GM12875 (cell line): Measurements from ENCODE around the gene LPAR1.

Experiments used
- H3K4me3 ChIP-seq: one replicate; pipeline ENCODE4 v1.5.1; 2011; ENCODE audit warnings: low read depth, low read length, control low read depth
- TF ChIP-seq, protein P1 (sequence below): IDR thresholded peaks from 2 replicates; pipeline ENCODE4 v1.5.1; 2011; ENCODE audit warnings: low read depth, mild to moderate bottlenecking, control low read depth, inconsistent platforms, low read length, moderate library complexity, borderline replicate concordance; ENCODE audit not compliant: insufficient read depth

LPAR1 gene

DNA sequence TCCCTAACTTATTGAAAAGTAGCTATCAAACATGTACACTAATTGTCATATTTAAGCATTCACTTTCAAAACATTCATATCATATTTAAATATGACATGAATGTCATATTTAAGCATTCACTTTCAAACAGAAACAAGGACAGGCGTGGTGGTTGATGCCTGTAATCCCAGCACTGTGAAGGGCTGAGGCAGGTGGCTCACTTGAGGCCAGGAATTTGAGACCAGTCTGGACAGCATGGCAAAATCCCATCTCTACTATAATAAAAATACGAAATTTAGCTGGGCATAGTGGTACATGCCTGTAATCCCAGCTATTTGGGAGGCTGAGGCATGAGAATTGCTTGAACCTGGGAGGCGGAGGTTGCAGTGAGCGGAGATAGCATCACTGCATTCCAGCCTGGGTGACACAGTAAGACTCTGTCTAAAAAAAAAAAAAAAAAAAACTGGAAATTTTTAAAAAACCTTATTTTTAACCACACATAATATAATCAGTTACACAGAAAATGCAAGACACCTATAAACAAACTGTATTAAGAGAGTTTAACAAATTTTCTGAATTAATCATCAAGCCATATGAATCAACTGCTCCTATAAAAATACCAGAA lies 88.1 kb downstream of the LPAR1 start:
- H3K4me3 ChIP-seq: no peak overlapping the region
- TF ChIP-seq, protein P1, sequence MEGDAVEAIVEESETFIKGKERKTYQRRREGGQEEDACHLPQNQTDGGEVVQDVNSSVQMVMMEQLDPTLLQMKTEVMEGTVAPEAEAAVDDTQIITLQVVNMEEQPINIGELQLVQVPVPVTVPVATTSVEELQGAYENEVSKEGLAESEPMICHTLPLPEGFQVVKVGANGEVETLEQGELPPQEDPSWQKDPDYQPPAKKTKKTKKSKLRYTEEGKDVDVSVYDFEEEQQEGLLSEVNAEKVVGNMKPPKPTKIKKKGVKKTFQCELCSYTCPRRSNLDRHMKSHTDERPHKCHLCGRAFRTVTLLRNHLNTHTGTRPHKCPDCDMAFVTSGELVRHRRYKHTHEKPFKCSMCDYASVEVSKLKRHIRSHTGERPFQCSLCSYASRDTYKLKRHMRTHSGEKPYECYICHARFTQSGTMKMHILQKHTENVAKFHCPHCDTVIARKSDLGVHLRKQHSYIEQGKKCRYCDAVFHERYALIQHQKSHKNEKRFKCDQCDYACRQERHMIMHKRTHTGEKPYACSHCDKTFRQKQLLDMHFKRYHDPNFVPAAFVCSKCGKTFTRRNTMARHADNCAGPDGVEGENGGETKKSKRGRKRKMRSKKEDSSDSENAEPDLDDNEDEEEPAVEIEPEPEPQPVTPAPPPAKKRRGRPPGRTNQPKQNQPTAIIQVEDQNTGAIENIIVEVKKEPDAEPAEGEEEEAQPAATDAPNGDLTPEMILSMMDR: no peak

DNA sequence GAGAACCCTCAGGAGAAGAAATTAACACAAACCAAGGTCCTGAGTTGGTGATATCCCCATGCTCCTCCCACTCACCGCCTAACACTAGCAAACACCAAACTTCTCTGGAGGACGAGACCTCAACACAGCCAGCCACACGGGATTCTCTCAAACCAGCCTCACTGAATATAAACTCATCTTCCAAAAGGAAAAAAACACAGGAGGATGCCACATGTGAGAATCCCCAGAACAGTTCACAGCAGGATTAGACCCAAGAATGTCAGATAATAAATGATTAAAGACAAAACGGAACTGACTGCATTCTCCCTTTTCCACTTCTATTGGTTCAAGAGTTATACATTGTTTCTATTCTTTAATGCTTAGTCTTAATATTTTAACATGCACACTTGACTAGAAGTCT lies 89.2 kb downstream of the LPAR1 start:
- H3K4me3 ChIP-seq: no peak overlapping the region
- TF ChIP-seq, protein P1: no peak

DNA sequence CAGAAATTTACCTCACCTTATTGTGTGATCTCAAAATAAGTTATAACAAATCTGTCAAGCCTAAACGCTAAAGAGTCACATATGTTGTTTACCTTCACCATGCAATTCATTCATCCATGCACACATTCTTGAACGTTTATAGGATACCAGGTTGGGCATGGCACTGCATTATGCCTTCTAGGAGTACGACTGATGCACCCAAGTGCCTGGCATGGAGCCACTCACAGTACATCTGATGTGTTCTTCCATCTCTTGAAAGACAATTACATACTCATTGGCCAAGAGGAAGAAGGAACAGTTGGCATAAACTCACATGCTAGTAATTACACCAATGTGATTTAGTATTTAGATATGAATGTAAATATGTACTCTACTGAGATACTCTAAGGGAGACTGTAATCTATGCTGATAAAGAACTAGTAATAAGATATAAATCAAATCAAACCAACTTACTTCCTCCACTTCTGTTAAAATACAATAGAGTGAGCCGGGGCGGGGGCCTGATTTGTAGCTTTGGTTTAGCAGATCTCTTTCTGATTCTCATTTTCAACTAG lies 90.7 kb downstream of the LPAR1 start:
- H3K4me3 ChIP-seq: no peak overlapping the region
- TF ChIP-seq, protein P1: no peak

DNA sequence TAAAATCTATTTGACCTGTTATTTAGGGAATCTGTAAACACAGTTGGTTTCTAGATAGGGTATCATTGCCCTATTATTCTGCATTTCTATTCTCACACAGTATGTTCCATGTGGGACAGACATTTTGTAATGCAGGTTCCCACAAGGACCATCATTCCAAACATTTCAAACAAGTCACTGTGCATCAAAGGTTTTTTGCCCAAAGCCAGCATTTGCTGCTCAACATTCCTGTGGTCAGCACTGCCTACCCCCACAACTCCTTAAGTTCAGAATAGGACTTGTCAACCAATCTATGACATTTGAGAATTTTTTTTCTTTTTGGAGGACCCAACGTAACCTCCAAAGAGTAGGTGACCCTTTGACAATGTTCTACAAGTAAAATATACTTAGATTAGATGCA lies 95.7 kb downstream of the LPAR1 start:
- TF ChIP-seq, protein P1: no peak
- H3K4me3 ChIP-seq: no peak overlapping the region

DNA sequence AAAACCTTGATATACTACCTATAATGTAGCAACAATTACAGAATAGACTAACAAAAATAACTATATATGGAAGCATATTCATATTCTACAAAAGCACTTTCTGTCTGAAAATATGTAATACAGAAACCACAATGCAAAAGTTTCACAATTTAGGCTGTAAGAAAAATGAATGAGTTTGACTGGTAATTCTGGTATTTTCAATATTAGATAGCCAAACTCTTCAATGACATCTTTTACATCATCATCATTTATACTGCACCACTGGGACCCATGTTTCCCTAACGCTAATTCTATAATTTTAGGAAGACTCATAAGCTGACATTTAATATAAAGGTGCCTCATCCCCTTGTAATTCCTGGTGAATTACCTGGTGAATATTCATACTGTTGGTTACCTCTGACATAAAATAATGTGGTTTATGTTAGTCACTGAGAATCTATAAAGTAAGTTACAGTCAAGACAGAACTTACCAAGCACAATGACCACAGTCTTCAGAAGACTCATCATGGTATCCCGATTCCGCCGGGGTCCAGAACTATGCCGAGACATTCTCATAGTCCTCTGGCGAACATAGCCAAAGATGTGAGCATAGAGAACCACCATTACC lies 97.2 kb downstream of the LPAR1 start:
- H3K4me3 ChIP-seq: no peak overlapping the region
- TF ChIP-seq, protein P1: no peak

DNA sequence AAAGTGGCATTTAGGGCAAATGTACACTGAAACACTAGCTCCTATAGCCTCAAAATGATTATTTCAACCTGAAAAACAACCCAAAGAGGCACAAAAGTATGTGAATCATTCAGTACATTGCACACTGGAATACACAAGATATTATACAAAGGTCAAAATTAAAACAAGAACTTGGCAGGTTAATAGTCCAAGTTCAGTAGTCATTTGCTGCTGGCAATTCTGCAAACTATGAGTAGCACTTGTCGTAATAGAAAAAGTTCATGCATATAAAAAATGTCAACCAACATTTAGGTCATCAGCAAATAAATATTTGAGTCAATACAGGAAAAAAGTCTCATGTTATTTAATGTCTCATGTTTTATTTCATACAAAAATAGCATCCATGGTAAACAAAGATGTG lies 98.7 kb downstream of the LPAR1 start:
- TF ChIP-seq, protein P1: no peak
- H3K4me3 ChIP-seq: no peak overlapping the region

DNA sequence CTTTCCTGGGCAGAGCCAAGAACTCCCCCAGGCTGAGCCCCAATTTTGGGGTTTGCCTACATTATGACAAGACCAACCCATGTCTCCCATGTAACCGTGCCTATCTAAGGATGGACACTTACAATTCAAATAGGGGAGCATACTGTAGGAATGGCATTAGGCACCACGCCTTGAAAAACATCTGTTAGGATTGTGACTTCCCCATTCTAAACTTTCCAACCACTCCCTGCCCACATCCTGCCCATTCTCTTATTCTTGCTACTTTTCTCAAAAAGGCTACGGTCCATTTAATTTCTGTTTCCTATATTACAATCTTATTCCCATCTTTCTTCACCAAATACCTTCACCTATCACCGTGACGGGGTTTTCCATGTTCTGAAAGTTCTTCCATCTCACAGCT lies 99.2 kb downstream of the LPAR1 start:
- TF ChIP-seq, protein P1: no peak
- no peak overlapping the region for H3K4me3 ChIP-seq
